Measurements from ENCODE around the gene PNMA1. TPM values are rescaled to one million over a fixed set of nuclear protein-coding genes. Genes with fewer than 3 reads are reported as not detected.

PNMA1 gene
- total and polyA plus RNA-seq, 2 of the 13 experiments (the other 11 are each of a cell fraction or from before 2014, with no cell fraction given) = 7.0 to 8.3 TPM

- TF ChIP-seq ZKSCAN1 (IDR thresholded peaks at IDR 0.05; ENCODE audit: low read length) (no peak), RFX3 (CRISPR knock-in tag; IDR thresholded peaks at IDR 0.05) (peak; percentile 74), CBX5 (CRISPR knock-in tag; IDR thresholded peaks at IDR 0.05; ENCODE audit: borderline replicate concordance) (no peak), HES4 (CRISPR knock-in tag; IDR thresholded peaks at IDR 0.05; ENCODE audit: borderline replicate concordance) (peak; percentile 89; the same call in 1 of the 2 replicates), RBFOX2 (IDR thresholded peaks at IDR 0.05; ENCODE audit: low read depth, low read length) (peak; percentile 74), ZNF644 (CRISPR knock-in tag; IDR thresholded peaks at IDR 0.05; ENCODE audit: low read depth) (no peak), ZNF430 (CRISPR knock-in tag; IDR thresholded peaks at IDR 0.05) (peak; percentile 43; the same call in 1 of the 2 replicates), HMGXB4 (CRISPR knock-in tag; IDR thresholded peaks at IDR 0.05; ENCODE audit: borderline replicate concordance in 1 of 2, low read depth in 1 of 2) (peak; percentile 22 to 55; a peak in 2 of 4 replicates), PITX1 (CRISPR knock-in tag; IDR thresholded peaks at IDR 0.05) (0 out of 2 replicates have a peak, but pooled peaks have one; percentile 31), ZNF318 (CRISPR knock-in tag; IDR thresholded peaks at IDR 0.05) (no peak), POLR2A (IDR thresholded peaks at IDR 0.05; ENCODE audit: insufficient read depth in 1 of 2, low read depth in 2 of 2, low read length in 2 of 2) (peak; percentile 63 to 80; a peak in 3 of 4 replicates), NFKBIZ (CRISPR knock-in tag; IDR thresholded peaks at IDR 0.05) (0 out of 2 replicates have a peak, but pooled peaks have one; percentile 50), ZNF276 (CRISPR knock-in tag; IDR thresholded peaks at IDR 0.05; ENCODE audit: low read depth) (peak; percentile 93), ZBTB7A (CRISPR knock-in tag; IDR thresholded peaks at IDR 0.05) (no peak), ZNF713 (CRISPR knock-in tag; IDR thresholded peaks at IDR 0.05) (peak; percentile 20; the same call in 1 of the 2 replicates), HHEX (CRISPR knock-in tag; IDR thresholded peaks at IDR 0.05) (no peak), ZNF205 (CRISPR knock-in tag; IDR thresholded peaks at IDR 0.05) (no peak; the same call in 1 of the 2 replicates)
Measured at GRCh38 chr14:73713803-73714655, at the start of gene PNMA1 (continued).

All from HepG2 (cell line).